ENCODE results near the gene BLM.

Gene BLM

GRCh38 chr15:90810354-90810753 is 93.2 kb downstream of the BLM start:
- no peak overlapping the region for H3K27ac ChIP-seq
- TF ChIP-seq, protein P1, sequence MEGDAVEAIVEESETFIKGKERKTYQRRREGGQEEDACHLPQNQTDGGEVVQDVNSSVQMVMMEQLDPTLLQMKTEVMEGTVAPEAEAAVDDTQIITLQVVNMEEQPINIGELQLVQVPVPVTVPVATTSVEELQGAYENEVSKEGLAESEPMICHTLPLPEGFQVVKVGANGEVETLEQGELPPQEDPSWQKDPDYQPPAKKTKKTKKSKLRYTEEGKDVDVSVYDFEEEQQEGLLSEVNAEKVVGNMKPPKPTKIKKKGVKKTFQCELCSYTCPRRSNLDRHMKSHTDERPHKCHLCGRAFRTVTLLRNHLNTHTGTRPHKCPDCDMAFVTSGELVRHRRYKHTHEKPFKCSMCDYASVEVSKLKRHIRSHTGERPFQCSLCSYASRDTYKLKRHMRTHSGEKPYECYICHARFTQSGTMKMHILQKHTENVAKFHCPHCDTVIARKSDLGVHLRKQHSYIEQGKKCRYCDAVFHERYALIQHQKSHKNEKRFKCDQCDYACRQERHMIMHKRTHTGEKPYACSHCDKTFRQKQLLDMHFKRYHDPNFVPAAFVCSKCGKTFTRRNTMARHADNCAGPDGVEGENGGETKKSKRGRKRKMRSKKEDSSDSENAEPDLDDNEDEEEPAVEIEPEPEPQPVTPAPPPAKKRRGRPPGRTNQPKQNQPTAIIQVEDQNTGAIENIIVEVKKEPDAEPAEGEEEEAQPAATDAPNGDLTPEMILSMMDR (IDR thresholded peaks at IDR 0.05), result no peak
- no peak for TF ChIP-seq ZFX (IDR thresholded peaks at IDR 0.05; ENCODE audit: borderline replicate concordance)

DNA sequence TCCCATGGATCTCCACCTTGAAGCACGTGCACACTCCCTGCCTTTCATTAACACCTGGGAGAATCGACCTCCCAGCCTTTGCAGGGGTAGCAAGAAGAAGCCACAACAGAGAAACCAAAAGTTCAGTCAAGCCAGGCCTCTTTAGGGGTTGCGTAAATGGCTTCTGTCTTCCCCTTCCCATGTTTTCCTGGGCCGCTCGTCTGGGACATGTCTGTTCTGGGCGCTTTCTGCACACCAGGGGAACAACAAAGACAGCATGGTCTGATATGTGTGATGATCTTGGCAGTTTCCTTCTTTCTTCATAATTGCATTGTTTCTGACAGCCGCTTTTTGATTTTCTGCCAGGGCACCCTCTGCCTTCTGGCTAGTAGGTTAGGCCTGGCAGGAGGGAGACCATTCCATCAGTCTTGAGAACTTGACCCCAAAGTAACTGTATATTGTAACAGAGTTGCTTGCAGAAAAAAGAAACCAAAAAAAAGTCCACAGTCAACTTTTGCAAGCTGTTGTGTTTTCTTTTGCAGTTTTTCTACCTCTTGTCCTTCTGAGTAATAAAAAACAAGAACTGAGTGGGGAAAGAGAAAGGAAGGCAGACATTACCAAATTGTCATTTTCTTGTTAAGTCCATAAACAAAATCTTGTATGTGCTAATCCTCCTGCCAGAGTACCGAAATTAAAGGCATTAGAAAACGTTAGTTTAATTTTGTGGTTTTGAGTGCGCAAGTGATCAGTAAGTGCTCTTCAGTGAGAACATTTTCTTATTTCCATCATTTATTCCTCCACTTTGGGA is 95.2 kb downstream of the BLM start:
- H3K27ac ChIP-seq, result no peak overlapping the region
- TF ChIP-seq, protein P1 (IDR thresholded peaks at IDR 0.05), result no peak
- no peak for TF ChIP-seq ZFX (IDR thresholded peaks at IDR 0.05; ENCODE audit: borderline replicate concordance)

DNA sequence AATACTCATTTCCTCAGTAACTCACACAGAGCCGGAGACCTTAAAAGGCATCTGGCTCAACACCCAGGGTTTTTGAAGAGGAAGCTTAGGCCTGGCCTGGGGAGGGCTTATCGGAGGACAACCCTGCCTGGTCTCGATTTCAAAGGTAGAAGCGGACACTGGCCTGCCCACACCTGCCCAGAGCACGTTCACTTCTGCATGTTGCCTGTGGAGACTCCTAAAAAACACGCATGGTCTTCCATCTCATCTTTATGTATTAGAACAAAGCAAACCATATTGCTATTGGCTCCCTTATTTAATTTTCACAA is 95.8 kb downstream of the BLM start:
- no peak overlapping the region for H3K27ac ChIP-seq
- no peak for TF ChIP-seq ZFX (IDR thresholded peaks at IDR 0.05; ENCODE audit: borderline replicate concordance)
- TF ChIP-seq, protein P1 (IDR thresholded peaks at IDR 0.05), result no peak

DNA sequence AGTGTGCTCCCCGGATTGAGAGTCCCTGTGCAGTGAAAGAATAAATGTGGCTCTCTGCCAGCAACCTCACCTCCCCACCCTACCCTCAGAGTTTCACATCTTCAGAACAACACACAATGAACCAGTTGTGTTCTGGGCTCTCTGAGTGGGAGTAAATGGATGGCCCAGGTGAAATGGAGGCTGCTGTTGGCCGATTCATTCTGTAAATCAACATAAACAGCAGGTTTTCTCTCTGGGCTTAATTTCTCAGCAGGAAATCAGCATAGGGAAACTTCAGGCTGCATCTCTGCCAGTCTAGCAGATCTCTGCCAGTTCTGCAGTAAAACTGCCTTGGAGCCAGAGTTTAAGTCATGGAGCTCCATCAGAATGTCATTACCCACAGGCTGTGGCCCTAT is 96.6 kb downstream of the BLM start:
- TF ChIP-seq, protein P1 (IDR thresholded peaks at IDR 0.05), result no peak
- TF ChIP-seq ZFX (IDR thresholded peaks at IDR 0.05; ENCODE audit: borderline replicate concordance), result no peak
- H3K27ac ChIP-seq, result no peak overlapping the region

DNA sequence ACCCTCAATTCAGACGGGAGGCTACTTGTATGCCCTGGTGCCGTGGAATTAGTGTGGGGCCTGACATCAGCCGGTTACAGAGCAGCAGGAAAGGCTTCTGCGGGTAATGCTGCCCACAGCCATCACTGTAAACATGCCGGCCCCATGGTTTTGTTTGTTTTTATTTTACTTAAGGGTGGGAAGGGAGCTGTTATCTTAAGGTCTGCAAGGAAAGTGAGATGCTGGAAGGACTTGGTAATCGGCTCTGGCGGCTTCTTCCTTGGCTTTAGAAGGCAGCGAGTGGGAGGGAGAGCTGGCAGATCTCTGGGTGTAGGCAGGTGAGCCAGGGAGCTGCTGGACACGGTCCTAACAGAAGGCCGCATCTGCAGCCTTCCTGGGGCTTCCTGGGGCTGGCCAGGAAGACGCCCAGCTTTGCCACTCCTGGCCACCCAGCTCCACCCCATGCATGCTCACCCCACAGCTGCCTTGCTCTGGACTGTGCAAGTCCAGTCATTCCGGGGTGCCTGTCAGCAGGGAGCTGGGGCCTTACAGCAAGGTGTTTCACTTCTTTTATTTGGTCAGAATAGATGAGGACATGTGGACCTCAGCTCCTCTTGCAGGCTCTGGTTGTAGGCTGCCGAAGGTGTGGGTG is 97.2 kb downstream of the BLM start:
- H3K27ac ChIP-seq, result no peak overlapping the region
- TF ChIP-seq, protein P1 (IDR thresholded peaks at IDR 0.05), result no peak
- TF ChIP-seq ZFX (IDR thresholded peaks at IDR 0.05; ENCODE audit: borderline replicate concordance), result no peak

- no peak for TF ChIP-seq ZFX (IDR thresholded peaks at IDR 0.05; ENCODE audit: borderline replicate concordance)
- TF ChIP-seq, protein P1 (IDR thresholded peaks at IDR 0.05), result no peak
- H3K27ac ChIP-seq, result no peak overlapping the region
Measured at GRCh38 chr15:90816401-90817116, 99.4 kb downstream of the BLM start.

Measured in 22Rv1 (cell line).